NCI-H2227 treated with DMSO at 0.1 percent for 48 hours (cell line): Measurements from ENCODE around the gene SORT1.

Experiments
- DNase-seq: peaks from one replicate; lab custom pipeline; 2025; lab: John Stamatoyannopoulos, UW

SORT1 gene

DNA sequence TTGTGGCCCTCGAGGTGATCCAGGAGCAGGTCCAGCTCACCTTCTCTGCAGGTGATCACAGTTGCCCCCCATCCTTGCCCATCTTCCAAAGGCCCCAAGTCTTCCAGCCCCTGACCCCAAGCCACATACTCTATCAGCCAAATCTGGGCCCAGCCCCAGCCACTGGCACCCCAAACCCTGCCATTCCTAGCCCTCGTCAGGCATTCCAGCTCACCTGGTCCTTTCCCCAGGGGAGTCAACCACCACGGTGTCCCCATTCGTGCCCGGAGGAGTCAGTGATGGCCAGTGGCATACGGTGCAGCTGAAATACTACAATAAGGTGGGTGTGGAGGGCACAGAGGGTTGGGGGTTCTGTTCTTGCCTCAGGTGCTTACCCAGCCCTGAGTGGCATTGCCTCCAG is 136.1 kb downstream of the SORT1 start:
- no peak for DNase-seq

GRCh38 chr1:109261006-109261405 is 136.7 kb downstream of the SORT1 start:
- no peak for DNase-seq

- peak; percentile 76 for DNase-seq
Observed at GRCh38 chr1:109259674-109260557, 137.8 kb downstream of the SORT1 start.
